Hair follicle dermal papilla cell (primary cell): ENCODE data around the gene TRAPPC6A. TPM values are rescaled to one million over a fixed set of nuclear protein-coding genes. Genes with fewer than 3 reads are reported as not detected.

Source experiments
- total RNA-seq: library from RNA; depleted of rRNA; stranded (reverse); fragments of >200 nt; gene quantifications from 2 replicates; pipeline ENCODE4 v1.2.3, GENCODE V29; 2012

TRAPPC6A gene
- total RNA-seq: 9.4 and 15.4 TPM in 2 replicates

DNA sequence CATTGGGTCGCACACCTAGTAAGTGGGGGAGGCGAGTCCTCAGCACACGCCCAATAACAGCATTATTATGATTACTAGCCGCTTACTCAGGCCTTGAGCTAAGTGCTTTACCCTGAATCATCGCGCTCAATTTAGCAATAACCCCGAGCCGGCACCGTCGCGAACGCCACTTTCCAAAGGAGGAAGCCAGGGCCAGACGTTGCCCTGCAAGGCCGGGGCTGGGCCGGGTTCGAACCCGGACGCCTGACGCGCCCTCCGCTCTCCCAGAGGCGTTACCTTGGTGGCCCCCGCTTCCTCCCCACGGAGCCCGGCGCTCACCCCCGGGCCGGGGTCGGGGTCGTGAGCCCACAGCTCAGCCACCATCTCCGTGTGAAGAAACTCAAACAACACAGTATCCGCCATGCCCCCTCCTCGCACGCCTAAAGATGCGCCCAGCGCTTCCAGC is at the start of gene TRAPPC6A:
TSS of gene TRAPPC6A (minus strand) at position 421 of the 445 bp plus-strand sequence. CDS start at position 402, 19 bp downstream.

GRCh38 chr19:45178262-45179071 is 430 bp upstream of the TRAPPC6A start, which contains the start of gene BLOC1S3:
Gene BLOC1S3 (plus strand): TSS chr19:45178784. CDS start chr19:45179297, 513 bp downstream.

GRCh38 chr19:45160870-45161737 is 16.9 kb downstream of the TRAPPC6A start, which contains the start of gene NKPD1:
Gene NKPD1 (minus strand): TSS chr19:45160982. CDS start chr19:45160150, 832 bp downstream.

Other genes with a start within 250 kb of the TRAPPC6A start
- not detected in 2 replicates for gene APOC4, start 236.0 kb downstream of the TRAPPC6A start, total RNA-seq
- gene APOC2, start 232.2 kb downstream of the TRAPPC6A start, total RNA-seq: not detected in 2 replicates
- 39.6 and 40.7 TPM in 2 replicates for gene CLPTM1, start 222.9 kb downstream of the TRAPPC6A start, total RNA-seq
- 12.1 and 13.5 TPM in 2 replicates for gene RELB, start 176.8 kb downstream of the TRAPPC6A start, total RNA-seq
- gene CLASRP, start 139.2 kb downstream of the TRAPPC6A start, total RNA-seq: 20.9 and 33.2 TPM in 2 replicates
- 0.32 and 0.36 TPM in 2 replicates for gene ZNF296, start 101.8 kb downstream of the TRAPPC6A start, total RNA-seq
- 14.9 and 15.4 TPM in 2 replicates for gene GEMIN7, start 99.0 kb downstream of the TRAPPC6A start, total RNA-seq
- gene PPP1R37, start 85.1 kb downstream of the TRAPPC6A start, total RNA-seq: 42.5 and 51.3 TPM in 2 replicates
- not detected in 2 replicates for gene NKPD1, start 17.3 kb downstream of the TRAPPC6A start, total RNA-seq
- 7.2 and 7.6 TPM in 2 replicates for gene BLOC1S3, start 547 bp upstream of the TRAPPC6A start, total RNA-seq
- gene EXOC3L2, start 67.2 kb upstream of the TRAPPC6A start, total RNA-seq: not detected in 2 replicates
- 18.6 and 23.5 TPM in 2 replicates for gene MARK4, start 73.0 kb upstream of the TRAPPC6A start, total RNA-seq
- not detected in 2 replicates for gene CKM, start 144.6 kb upstream of the TRAPPC6A start, total RNA-seq
- gene KLC3, start 162.5 kb upstream of the TRAPPC6A start, total RNA-seq: 0.32 TPM in 1 of 2 replicates, not detected in the other
- gene ERCC2, start 192.3 kb upstream of the TRAPPC6A start, total RNA-seq: 56.0 and 56.3 TPM in 2 replicates
- gene PPP1R13L, start 226.8 kb upstream of the TRAPPC6A start, total RNA-seq: 9.2 and 22.0 TPM in 2 replicates
- gene POLR1G, start 228.4 kb upstream of the TRAPPC6A start, total RNA-seq: 5.8 and 7.8 TPM in 2 replicates
- gene ERCC1, start 245.7 kb upstream of the TRAPPC6A start, total RNA-seq: 94.6 and 95.7 TPM in 2 replicates